Astrocyte (in vitro differentiated cells and primary cell): ENCODE data around the gene MRPS2. TPM values are rescaled to one million over a fixed set of nuclear protein-coding genes. Genes with fewer than 3 reads are reported as not detected.

Experiments
- DNase-seq: peaks from one replicate; pipeline ENCODE4 v3.0.0-alpha.2; 2010; ENCODE audit warnings: low read depth
- FAIRE-seq: peaks from 2 replicates; lab custom pipeline; 2011; peaks lifted over from hg19 to GRCh38; lab: Jason Lieb, UNC
- H2AFZ ChIP-seq: 2 replicates; pipeline ENCODE4 v1.6.0; 2012; ENCODE audit warnings: low read depth, low read length, inconsistent platforms
- H3K27ac ChIP-seq: 2 replicates; pipeline ENCODE4 v1.5.1; 2011; ENCODE audit warnings: low read depth, low read length, inconsistent platforms
- H3K27me3 ChIP-seq: 2 replicates; pipeline ENCODE4 v1.6.0; 2011; ENCODE audit warnings: low read length, inconsistent platforms; ENCODE audit not compliant: insufficient read depth
- H3K36me3 ChIP-seq: 2 replicates; pipeline ENCODE4 v1.5.1; 2011; ENCODE audit warnings: low read length, inconsistent platforms; ENCODE audit not compliant: insufficient read depth
- H3K4me1 ChIP-seq: 2 replicates; pipeline ENCODE4 v1.5.1; 2011; ENCODE audit warnings: low read length, inconsistent platforms; ENCODE audit not compliant: insufficient read depth
- H3K4me2 ChIP-seq: 2 replicates; pipeline ENCODE4 v1.6.0; 2012; ENCODE audit warnings: low read length, inconsistent platforms
- H3K4me3 ChIP-seq: 2 replicates; pipeline ENCODE4 v1.5.1; 2011; ENCODE audit warnings: low read depth, mild to moderate bottlenecking, low read length, inconsistent platforms; ENCODE audit not compliant: insufficient read depth
- H3K79me2 ChIP-seq: 2 replicates; pipeline ENCODE4 v1.6.0; 2012; ENCODE audit warnings: mild to moderate bottlenecking, low read length, inconsistent platforms; ENCODE audit not compliant: insufficient read depth
- H3K9ac ChIP-seq: 2 replicates; pipeline ENCODE4 v1.6.0; 2012; ENCODE audit warnings: mild to moderate bottlenecking, low read length, inconsistent platforms
- H3K9me3 ChIP-seq: 2 replicates; pipeline ENCODE4 v1.5.1; 2012; ENCODE audit warnings: low read depth, mild to moderate bottlenecking, low read length, inconsistent platforms; ENCODE audit not compliant: insufficient read depth
- H4K20me1 ChIP-seq: 2 replicates; pipeline ENCODE4 v1.6.0; 2012; ENCODE audit warnings: low read length, inconsistent platforms; ENCODE audit not compliant: insufficient read depth
- H3K27ac Mint-ChIP-seq: one replicate; pipeline ENCODE4 v1.8.0; 2021; ENCODE audit warnings: mild to moderate bottlenecking, mixed read lengths; ENCODE audit not compliant: unreplicated experiment
- H3K27me3 Mint-ChIP-seq: one replicate; pipeline ENCODE4 v1.8.0; 2021; ENCODE audit warnings: low read depth, mixed read lengths; ENCODE audit not compliant: unreplicated experiment
- H3K36me3 Mint-ChIP-seq: one replicate; pipeline ENCODE4 v1.8.0; 2021; ENCODE audit warnings: low read depth, mixed read lengths; ENCODE audit not compliant: unreplicated experiment
- H3K4me1 Mint-ChIP-seq: one replicate; pipeline ENCODE4 v1.8.0; 2021; ENCODE audit warnings: low read depth, mixed read lengths; ENCODE audit not compliant: unreplicated experiment
- H3K4me3 Mint-ChIP-seq: one replicate; pipeline ENCODE4 v1.8.0; 2021; ENCODE audit warnings: mild to moderate bottlenecking, moderate library complexity, mixed read lengths; ENCODE audit not compliant: unreplicated experiment
- H3K9me3 Mint-ChIP-seq: one replicate; pipeline ENCODE4 v1.8.0; 2021; ENCODE audit warnings: mild to moderate bottlenecking, mixed read lengths; ENCODE audit not compliant: unreplicated experiment
- EZH2 ChIP-seq: IDR thresholded peaks from 2 replicates; pipeline ENCODE4 v1.6.1; 2012; ENCODE audit warnings: mild to moderate bottlenecking, low read length, inconsistent platforms; ENCODE audit not compliant: insufficient read depth
- total RNA-seq: library from RNA; stranded (reverse); gene quantifications from 2 replicates; pipeline ENCODE4 v1.2.1, GENCODE V29; 2021
- TF ChIP-seq, protein P1 (sequence below): IDR thresholded peaks from 2 replicates; pipeline ENCODE4 v1.5.1; 2011; ENCODE audit warnings: low read depth, mild to moderate bottlenecking, inconsistent platforms, low read length, moderate library complexity; ENCODE audit not compliant: insufficient read depth

Gene MRPS2
- total RNA-seq, 1 donor from 2014 or later = 38.6 TPM

GRCh38 chr9:135489188-135489906 is 11.1 kb upstream of the MRPS2 start:
- FAIRE-seq (no peak), DNase-seq (no peak)
- Histone ChIP-seq H3K4me3 (no peak overlapping the region), H3K79me2 (no peaks in the 10 kb centered on the region), H2AFZ (no peak overlapping the region), H4K20me1 (no peaks in the 10 kb centered on the region), H3K9me3 (no peaks in the 10 kb centered on the region), H3K27me3 (no peaks in the 10 kb centered on the region), H3K36me3 (no peaks in the 10 kb centered on the region), H3K4me1 (no peaks in the 10 kb centered on the region), H3K9ac (no peak overlapping the region), H3K4me2 (no peak overlapping the region), H3K27ac (no peak overlapping the region)
- no peak overlapping the region for H3K27ac Mint-ChIP-seq
- TF ChIP-seq, protein P1, sequence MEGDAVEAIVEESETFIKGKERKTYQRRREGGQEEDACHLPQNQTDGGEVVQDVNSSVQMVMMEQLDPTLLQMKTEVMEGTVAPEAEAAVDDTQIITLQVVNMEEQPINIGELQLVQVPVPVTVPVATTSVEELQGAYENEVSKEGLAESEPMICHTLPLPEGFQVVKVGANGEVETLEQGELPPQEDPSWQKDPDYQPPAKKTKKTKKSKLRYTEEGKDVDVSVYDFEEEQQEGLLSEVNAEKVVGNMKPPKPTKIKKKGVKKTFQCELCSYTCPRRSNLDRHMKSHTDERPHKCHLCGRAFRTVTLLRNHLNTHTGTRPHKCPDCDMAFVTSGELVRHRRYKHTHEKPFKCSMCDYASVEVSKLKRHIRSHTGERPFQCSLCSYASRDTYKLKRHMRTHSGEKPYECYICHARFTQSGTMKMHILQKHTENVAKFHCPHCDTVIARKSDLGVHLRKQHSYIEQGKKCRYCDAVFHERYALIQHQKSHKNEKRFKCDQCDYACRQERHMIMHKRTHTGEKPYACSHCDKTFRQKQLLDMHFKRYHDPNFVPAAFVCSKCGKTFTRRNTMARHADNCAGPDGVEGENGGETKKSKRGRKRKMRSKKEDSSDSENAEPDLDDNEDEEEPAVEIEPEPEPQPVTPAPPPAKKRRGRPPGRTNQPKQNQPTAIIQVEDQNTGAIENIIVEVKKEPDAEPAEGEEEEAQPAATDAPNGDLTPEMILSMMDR = no peak
- no peak for TF ChIP-seq EZH2
- H3K27me3 Mint-ChIP-seq = no peaks in the 10 kb centered on the region
- H3K4me3 Mint-ChIP-seq = no peak overlapping the region
- peaks cover 2% of the 10 kb centered on the region for H3K4me1 Mint-ChIP-seq
- H3K36me3 Mint-ChIP-seq = peaks cover 10% of the 10 kb centered on the region
- no peaks in the 10 kb centered on the region for H3K9me3 Mint-ChIP-seq

DNA sequence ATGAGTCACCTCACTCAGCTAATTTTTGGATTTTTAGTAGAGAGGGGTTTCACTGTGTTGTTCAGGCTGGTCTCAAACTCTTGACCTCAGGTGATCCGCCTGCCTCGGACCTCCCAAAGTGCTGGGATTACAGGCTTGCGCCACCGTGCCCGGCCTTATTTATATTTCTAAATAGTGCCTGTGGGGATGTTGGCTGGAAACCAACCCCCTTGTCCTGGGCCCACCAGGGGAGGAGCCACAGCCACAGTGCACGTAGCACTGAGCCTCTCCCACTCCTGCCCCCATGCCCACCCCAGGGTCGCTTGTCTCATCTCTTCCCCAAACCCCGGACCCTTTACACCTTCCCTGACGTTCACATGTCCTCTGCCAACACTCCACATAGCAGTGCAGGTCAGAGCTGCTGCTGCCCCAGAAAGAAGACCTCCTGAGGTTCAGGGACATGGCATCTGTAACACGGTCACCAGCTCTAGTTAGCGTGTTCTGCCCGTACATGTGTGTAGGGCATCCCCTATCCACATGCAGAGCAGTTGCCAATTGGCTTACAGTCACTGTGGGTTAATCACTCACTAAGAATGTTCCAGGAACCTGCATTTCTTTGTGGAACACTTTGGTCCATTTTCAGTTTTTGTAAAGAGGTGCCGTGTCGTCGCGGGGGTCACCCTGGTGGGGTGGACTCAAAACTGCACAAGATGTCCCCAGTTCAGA is 10.2 kb upstream of the MRPS2 start:
- H3K27ac Mint-ChIP-seq = no peak overlapping the region
- H3K9me3 ChIP-seq = no peaks in the 10 kb centered on the region
- H3K27me3 ChIP-seq = no peaks in the 10 kb centered on the region
- H2AFZ ChIP-seq = no peak overlapping the region
- TF ChIP-seq, protein P1 = no peak
- TF ChIP-seq EZH2 = no peak
- H3K4me2 ChIP-seq = no peak overlapping the region
- no peaks in the 10 kb centered on the region for H3K4me1 ChIP-seq
- H3K4me3 Mint-ChIP-seq = no peak overlapping the region
- peaks cover 6% of the 10 kb centered on the region for H3K36me3 Mint-ChIP-seq
- H3K36me3 ChIP-seq = no peaks in the 10 kb centered on the region
- FAIRE-seq = no peak
- H4K20me1 ChIP-seq = no peaks in the 10 kb centered on the region
- H3K4me3 ChIP-seq = no peak overlapping the region
- H3K9ac ChIP-seq = no peak overlapping the region
- H3K79me2 ChIP-seq = no peaks in the 10 kb centered on the region
- no peak for DNase-seq
- H3K27me3 Mint-ChIP-seq = no peaks in the 10 kb centered on the region
- no peak overlapping the region for H3K27ac ChIP-seq
- peaks cover 2% of the 10 kb centered on the region for H3K4me1 Mint-ChIP-seq
- H3K9me3 Mint-ChIP-seq = no peaks in the 10 kb centered on the region

- Histone ChIP-seq H4K20me1 (no peaks in the 10 kb centered on the region), H3K79me2 (no peaks in the 10 kb centered on the region), H3K4me3 (no peak overlapping the region), H3K9me3 (no peaks in the 10 kb centered on the region), H2AFZ (no peak overlapping the region), H3K36me3 (no peaks in the 10 kb centered on the region), H3K27me3 (no peaks in the 10 kb centered on the region), H3K4me2 (no peak overlapping the region), H3K27ac (no peak overlapping the region), H3K4me1 (no peaks in the 10 kb centered on the region), H3K9ac (no peak overlapping the region)
- Mint-ChIP-seq H3K4me3 (no peak overlapping the region), H3K27ac (no peak overlapping the region), H3K36me3 (peaks cover 4% of the 10 kb centered on the region), H3K27me3 (no peaks in the 10 kb centered on the region), H3K4me1 (peaks cover 2% of the 10 kb centered on the region), H3K9me3 (no peaks in the 10 kb centered on the region)
- DNase-seq (no peak), FAIRE-seq (no peak)
- no peak for TF ChIP-seq EZH2
- TF ChIP-seq, protein P1 = no peak
These were observed 9.5 kb upstream of the MRPS2 start for GRCh38 chr9:135490980-135491464.
